BLaER1 treated with 17β-estradiol and CSF1 and Interleukin-3, amounts not matched to agents 10 nM and 100 nM (cell line): ENCODE data around the gene NTHL1.
A peak's percentile ranks its signal among the peaks of the same experiment; 100 is the strongest.

Source experiments
- H3K27ac ChIP-seq, 11 experiments: shearing (Covaris generic); formaldehyde crosslinking; 2 replicates each; pipeline ENCODE4 v1.8.1; 2022
- H3K27me3 ChIP-seq, 11 experiments: shearing (Covaris generic); formaldehyde crosslinking; 2 replicates each; pipeline ENCODE4 v1.8.1; 2022
- H3K36me3 ChIP-seq, 11 experiments: shearing (Covaris generic); formaldehyde crosslinking; 2 replicates each; pipeline ENCODE4 v1.8.1; 2022
- H3K4me1 ChIP-seq, 10 experiments: shearing (Covaris generic); formaldehyde crosslinking; 2 replicates each; pipeline ENCODE4 v1.8.1; 2022
- H3K4me2 ChIP-seq, 11 experiments: shearing (Covaris generic); formaldehyde crosslinking; 2 replicates each; pipeline ENCODE4 v1.8.1; 2022
- H3K4me3 ChIP-seq, 10 experiments: shearing (Covaris generic); formaldehyde crosslinking; 2 replicates each; pipeline ENCODE4 v1.8.1; 2022
- H3K9ac ChIP-seq, 11 experiments: shearing (Covaris generic); formaldehyde crosslinking; 2 replicates each; pipeline ENCODE4 v1.8.1; 2022
- H3K9me3 ChIP-seq, 11 experiments: shearing (Covaris generic); formaldehyde crosslinking; replicated peaks in 1 of 11; 2 replicates each; pipeline ENCODE4 v1.8.1; 2022
- H4K20me1 ChIP-seq, 11 experiments: shearing (Covaris generic); formaldehyde crosslinking; 2 replicates each; pipeline ENCODE4 v1.8.1; 2022
- Cebpa-rat ChIP-seq, 11 experiments: shearing (Covaris generic); IDR thresholded peaks; 2 replicates each; pipeline ENCODE4 v1.8.1; 2022

NTHL1 gene

GRCh38 chr16:2085669-2086068 lies 38.0 kb upstream of the NTHL1 start:
- Histone ChIP-seq H3K4me3 (no peak overlapping the region; a peak in 1 of 20 replicates), H3K4me1 (peaks cover 33 to 83% (median 75%) of the 10 kb centered on the region in 10 experiments), H3K36me3 (peaks cover 57 to 92% (median 82%) of the 10 kb centered on the region in 11 experiments), H3K9me3 (no peaks in the 10 kb centered on the region), H3K27ac (peak overlapping the region in 7 of 11 experiments; percentile 4 to 79 (median 32); a peak in 8 of 22 replicates), H3K4me2 (peak overlapping the region in 10 of 11 experiments; percentile 13 to 99 (median 96); a peak in 18 of 22 replicates), H4K20me1 (peaks cover 40 to 100% (median 87%) of the 10 kb centered on the region in 11 experiments), H3K27me3 (no peaks in the 10 kb centered on the region), H3K9ac (peak overlapping the region in 10 of 11 experiments; percentile 10 to 78 (median 54); a peak in 17 of 22 replicates)
- TF ChIP-seq Cebpa-rat (IDR thresholded peaks at IDR 0.05): no peak

GRCh38 chr16:2084895-2085625 lies 37.4 kb upstream of the NTHL1 start:
- Histone ChIP-seq H3K27ac (peak overlapping the region in 7 of 11 experiments; percentile 4 to 79 (median 52); a peak in 8 of 22 replicates), H3K27me3 (no peaks in the 10 kb centered on the region), H3K4me2 (peak overlapping the region in 9 of 11 experiments; percentile 75 to 99 (median 97); a peak in 17 of 22 replicates), H3K9me3 (no peaks in the 10 kb centered on the region), H4K20me1 (peaks cover 40 to 98% (median 86%) of the 10 kb centered on the region in 11 experiments), H3K36me3 (peaks cover 54 to 89% (median 79%) of the 10 kb centered on the region in 11 experiments), H3K9ac (peak overlapping the region in 10 of 11 experiments; percentile 10 to 78 (median 57); a peak in 16 of 22 replicates), H3K4me1 (peaks cover 33 to 88% (median 75%) of the 10 kb centered on the region in 10 experiments), H3K4me3 (no peak overlapping the region; a peak in 1 of 20 replicates)
- TF ChIP-seq Cebpa-rat (IDR thresholded peaks at IDR 0.05): no peak

GRCh38 chr16:2083876-2084780 lies 36.5 kb upstream of the NTHL1 start:
- peak overlapping the region; percentile 75 to 99 (median 95) for H3K4me2 ChIP-seq
- peaks cover 33 to 92% (median 75%) of the 10 kb centered on the region in 10 experiments for H3K4me1 ChIP-seq
- peak overlapping the region in 8 of 11 experiments; percentile 52 to 79 (median 66); a peak in 15 of 22 replicates for H3K27ac ChIP-seq
- no peaks in the 10 kb centered on the region for H3K27me3 ChIP-seq
- peak overlapping the region in 9 of 11 experiments; percentile 15 to 78 (median 69); a peak in 16 of 22 replicates for H3K9ac ChIP-seq
- TF ChIP-seq Cebpa-rat (IDR thresholded peaks at IDR 0.05): no peak
- H3K36me3 ChIP-seq: peaks cover 54 to 89% (median 79%) of the 10 kb centered on the region in 11 experiments
- H3K4me3 ChIP-seq: peak overlapping the region in 6 of 10 experiments; percentile 10 to 38 (median 29); a peak in 8 of 20 replicates
- peaks cover 37 to 98% (median 76%) of the 10 kb centered on the region in 11 experiments for H4K20me1 ChIP-seq
- no peaks in the 10 kb centered on the region for H3K9me3 ChIP-seq

GRCh38 chr16:2083409-2083808 lies 35.8 kb upstream of the NTHL1 start:
- no peak for TF ChIP-seq Cebpa-rat (IDR thresholded peaks at IDR 0.05)
- Histone ChIP-seq H4K20me1 (peaks cover 30 to 98% (median 69%) of the 10 kb centered on the region in 11 experiments), H3K27ac (peak overlapping the region in 8 of 11 experiments; percentile 52 to 79 (median 66); a peak in 17 of 22 replicates), H3K4me1 (peaks cover 33 to 94% (median 78%) of the 10 kb centered on the region in 10 experiments), H3K4me2 (peak overlapping the region; percentile 75 to 99 (median 95)), H3K9me3 (no peaks in the 10 kb centered on the region), H3K27me3 (no peaks in the 10 kb centered on the region), H3K4me3 (peak overlapping the region in 7 of 10 experiments; percentile 2 to 38 (median 28); a peak in 10 of 20 replicates), H3K9ac (peak overlapping the region in 9 of 11 experiments; percentile 15 to 78 (median 69); a peak in 16 of 22 replicates), H3K36me3 (peaks cover 52 to 89% (median 78%) of the 10 kb centered on the region in 11 experiments)

GRCh38 chr16:2082983-2083364 lies 35.3 kb upstream of the NTHL1 start:
- Histone ChIP-seq H3K4me2 (peak overlapping the region; percentile 75 to 99 (median 95)), H3K4me1 (peaks cover 33 to 94% (median 79%) of the 10 kb centered on the region in 10 experiments), H3K9ac (peak overlapping the region in 8 of 11 experiments; percentile 51 to 78 (median 70); a peak in 16 of 22 replicates), H3K4me3 (peak overlapping the region in 6 of 10 experiments; percentile 2 to 38 (median 29); a peak in 7 of 20 replicates), H3K9me3 (no peaks in the 10 kb centered on the region), H3K27me3 (no peaks in the 10 kb centered on the region), H3K27ac (peak overlapping the region in 8 of 11 experiments; percentile 52 to 79 (median 66); a peak in 17 of 22 replicates), H3K36me3 (peaks cover 47 to 88% (median 77%) of the 10 kb centered on the region in 11 experiments), H4K20me1 (peaks cover 25 to 98% (median 65%) of the 10 kb centered on the region in 11 experiments)
- TF ChIP-seq Cebpa-rat (IDR thresholded peaks at IDR 0.05): no peak

- H3K9ac ChIP-seq: peak overlapping the region in 6 of 11 experiments; percentile 63 to 78 (median 74); a peak in 13 of 22 replicates
- H4K20me1 ChIP-seq: peaks cover 19 to 98% (median 61%) of the 10 kb centered on the region in 11 experiments
- H3K27ac ChIP-seq: peak overlapping the region in 8 of 11 experiments; percentile 30 to 79 (median 60); a peak in 15 of 22 replicates
- peaks cover 33 to 88% (median 73%) of the 10 kb centered on the region in 10 experiments for H3K4me1 ChIP-seq
- H3K4me2 ChIP-seq: peak overlapping the region; percentile 75 to 99 (median 95)
- H3K4me3 ChIP-seq: peak overlapping the region in 2 of 10 experiments; percentile 28 to 36; a peak in 1 of 20 replicates
- no peaks in the 10 kb centered on the region for H3K9me3 ChIP-seq
- TF ChIP-seq Cebpa-rat (IDR thresholded peaks at IDR 0.05): no peak
- H3K27me3 ChIP-seq: no peaks in the 10 kb centered on the region
- H3K36me3 ChIP-seq: peaks cover 46 to 87% (median 72%) of the 10 kb centered on the region in 11 experiments
These were observed 34.7 kb upstream of the NTHL1 start for GRCh38 chr16:2082171-2082982.
